ENCODE data around the gene CFD. TPM values are rescaled to one million over a fixed set of nuclear protein-coding genes. Genes with fewer than 3 reads are reported as not detected.

Gene CFD
- total RNA-seq, 3 donors from 2014 or later: 43.1 to 209 (median 110) TPM

DNA sequence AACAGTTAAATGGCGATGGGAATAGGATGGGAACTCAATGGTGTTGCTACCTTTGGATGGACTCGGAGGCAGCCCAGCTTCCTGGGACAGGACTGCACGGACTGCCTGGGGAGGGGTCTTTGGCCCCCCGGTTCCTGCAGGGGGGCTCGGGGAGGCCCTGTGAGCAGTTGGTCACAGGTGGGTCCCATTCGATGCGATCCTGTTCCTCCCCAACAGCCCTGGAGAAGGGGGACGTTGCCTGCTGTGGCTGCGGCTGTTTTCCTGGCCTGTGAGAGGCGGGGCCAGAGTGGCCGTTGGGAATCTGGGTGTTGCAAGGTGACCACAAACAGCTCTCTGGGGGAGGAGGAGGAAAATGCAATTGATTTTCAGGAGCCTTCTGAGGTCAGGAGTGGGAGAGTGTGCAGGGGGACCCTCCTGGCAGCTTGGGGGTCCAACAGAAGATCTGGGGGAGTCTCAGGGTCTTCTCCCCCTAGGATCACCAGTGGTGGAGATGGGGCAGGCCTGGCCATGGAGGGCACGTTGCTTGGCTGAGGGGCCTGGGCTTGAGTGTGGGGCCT, 35.8 kb upstream of the CFD start:
- DNase-seq (peak in 1 of 3 donors; percentile 37), ATAC-seq (peak; percentile 72)
- intact Hi-C loops (cut with DNase I, micrococcal nuclease): no loop called here
- H3K4me3 ChIP-seq: no peak overlapping the region
- TF ChIP-seq, protein P1, sequence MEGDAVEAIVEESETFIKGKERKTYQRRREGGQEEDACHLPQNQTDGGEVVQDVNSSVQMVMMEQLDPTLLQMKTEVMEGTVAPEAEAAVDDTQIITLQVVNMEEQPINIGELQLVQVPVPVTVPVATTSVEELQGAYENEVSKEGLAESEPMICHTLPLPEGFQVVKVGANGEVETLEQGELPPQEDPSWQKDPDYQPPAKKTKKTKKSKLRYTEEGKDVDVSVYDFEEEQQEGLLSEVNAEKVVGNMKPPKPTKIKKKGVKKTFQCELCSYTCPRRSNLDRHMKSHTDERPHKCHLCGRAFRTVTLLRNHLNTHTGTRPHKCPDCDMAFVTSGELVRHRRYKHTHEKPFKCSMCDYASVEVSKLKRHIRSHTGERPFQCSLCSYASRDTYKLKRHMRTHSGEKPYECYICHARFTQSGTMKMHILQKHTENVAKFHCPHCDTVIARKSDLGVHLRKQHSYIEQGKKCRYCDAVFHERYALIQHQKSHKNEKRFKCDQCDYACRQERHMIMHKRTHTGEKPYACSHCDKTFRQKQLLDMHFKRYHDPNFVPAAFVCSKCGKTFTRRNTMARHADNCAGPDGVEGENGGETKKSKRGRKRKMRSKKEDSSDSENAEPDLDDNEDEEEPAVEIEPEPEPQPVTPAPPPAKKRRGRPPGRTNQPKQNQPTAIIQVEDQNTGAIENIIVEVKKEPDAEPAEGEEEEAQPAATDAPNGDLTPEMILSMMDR (IDR thresholded peaks at IDR 0.05): no peak
- no peaks in the 10 kb centered on the region for H3K9me3 ChIP-seq
- peaks cover 6% of the 10 kb centered on the region for H3K4me1 ChIP-seq (ENCODE audit: low read depth)
- H3K36me3 ChIP-seq (ENCODE audit: low read depth): no peaks in the 10 kb centered on the region

DNA sequence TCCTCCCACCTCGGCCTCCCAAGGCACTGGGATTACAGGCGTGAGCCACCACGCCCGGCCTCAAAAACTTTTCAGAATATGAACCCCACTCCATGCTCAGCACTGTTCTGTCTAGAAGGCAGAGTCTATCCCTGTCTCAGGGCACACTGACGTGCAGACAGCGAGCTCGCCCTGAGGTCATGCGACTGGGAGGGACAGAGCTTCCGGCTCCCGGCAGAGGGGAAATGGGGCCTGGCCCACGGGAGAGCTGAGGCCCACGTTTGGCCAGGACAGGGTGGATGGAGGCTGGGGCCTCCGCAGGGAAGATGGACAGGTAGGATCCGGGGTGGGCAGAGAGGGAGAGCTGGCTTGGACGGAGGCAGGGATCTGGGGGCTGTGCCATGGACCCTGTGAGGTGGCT, 34.6 kb upstream of the CFD start:
- Histone ChIP-seq H3K4me1 (ENCODE audit: low read depth) (peaks cover 6% of the 10 kb centered on the region), H3K4me3 (no peak overlapping the region), H3K36me3 (ENCODE audit: low read depth) (no peaks in the 10 kb centered on the region), H3K9me3 (no peaks in the 10 kb centered on the region)
- intact Hi-C loops (cut with DNase I, micrococcal nuclease): no loop called here
- TF ChIP-seq, protein P1 (IDR thresholded peaks at IDR 0.05): no peak
- DNase-seq (no peak), ATAC-seq (no peak)

DNA sequence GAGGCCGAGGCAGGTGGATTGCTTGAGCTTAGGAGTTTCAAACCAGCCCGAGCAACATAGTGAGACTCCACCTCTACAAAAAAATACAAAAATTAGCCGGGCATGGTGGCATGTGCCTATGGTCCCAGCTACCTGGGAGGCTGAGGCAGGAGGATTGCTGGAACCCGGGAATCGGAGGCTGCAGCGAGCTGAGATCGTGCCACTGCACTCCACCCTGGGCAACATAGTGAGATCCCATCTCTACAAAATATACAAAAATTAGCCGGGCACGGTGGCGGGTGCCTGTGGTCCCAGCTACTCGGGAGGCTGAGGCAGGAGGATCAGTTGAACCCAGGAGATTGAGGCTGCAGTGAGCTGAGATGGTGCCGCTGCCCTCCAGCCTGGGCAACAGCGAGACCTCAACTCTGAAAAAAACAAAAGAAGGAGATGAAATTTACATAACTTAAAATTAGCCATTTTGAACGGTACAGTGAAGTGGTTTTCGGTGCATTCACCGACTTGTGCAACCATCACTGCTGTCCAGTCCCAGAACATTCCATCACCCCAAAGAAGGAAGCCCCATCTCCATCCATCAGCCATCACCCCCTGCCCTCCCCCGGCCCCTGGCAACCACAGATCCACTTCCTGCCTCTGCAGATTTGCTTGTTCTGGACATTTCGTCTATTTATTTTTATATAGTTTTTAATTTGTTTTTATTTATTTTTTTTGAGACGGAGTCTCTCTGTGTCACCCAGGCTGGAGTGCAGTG, 33.4 kb upstream of the CFD start:
- Histone ChIP-seq H3K4me1 (ENCODE audit: low read depth) (peaks cover 6% of the 10 kb centered on the region), H3K9me3 (no peaks in the 10 kb centered on the region), H3K36me3 (ENCODE audit: low read depth) (no peaks in the 10 kb centered on the region), H3K4me3 (no peak overlapping the region)
- ATAC-seq (no peak), DNase-seq (no peak)
- TF ChIP-seq, protein P1 (IDR thresholded peaks at IDR 0.05): no peak
- intact Hi-C loops (cut with DNase I, micrococcal nuclease): no loop called here

DNA sequence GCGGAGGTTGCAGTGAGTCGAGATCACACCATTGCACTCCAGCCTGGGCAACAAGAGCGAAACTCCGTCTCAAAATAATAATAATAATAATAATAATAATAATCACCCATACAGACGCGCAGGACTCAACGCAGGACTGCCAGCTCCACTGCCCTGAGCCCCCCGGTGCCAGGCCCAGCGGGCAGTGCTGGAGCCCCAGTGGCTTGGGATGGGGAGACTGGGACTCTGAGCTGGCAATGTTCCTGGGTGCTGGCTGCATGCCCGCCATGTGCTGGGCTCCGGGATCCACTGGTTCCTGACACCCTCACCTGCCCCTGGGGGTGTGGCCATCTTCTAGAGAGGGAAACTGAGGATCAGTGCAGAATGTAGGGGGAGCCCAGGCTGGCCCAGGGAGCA, 32.2 kb upstream of the CFD start:
- no peak for DNase-seq
- TF ChIP-seq, protein P1 (IDR thresholded peaks at IDR 0.05): no peak
- H3K36me3 ChIP-seq (ENCODE audit: low read depth): no peaks in the 10 kb centered on the region
- no peaks in the 10 kb centered on the region for H3K4me1 ChIP-seq (ENCODE audit: low read depth)
- no peak overlapping the region for H3K4me3 ChIP-seq
- H3K9me3 ChIP-seq: no peaks in the 10 kb centered on the region
- no peak for ATAC-seq
- intact Hi-C loops (cut with DNase I, micrococcal nuclease): no loop called here

DNA sequence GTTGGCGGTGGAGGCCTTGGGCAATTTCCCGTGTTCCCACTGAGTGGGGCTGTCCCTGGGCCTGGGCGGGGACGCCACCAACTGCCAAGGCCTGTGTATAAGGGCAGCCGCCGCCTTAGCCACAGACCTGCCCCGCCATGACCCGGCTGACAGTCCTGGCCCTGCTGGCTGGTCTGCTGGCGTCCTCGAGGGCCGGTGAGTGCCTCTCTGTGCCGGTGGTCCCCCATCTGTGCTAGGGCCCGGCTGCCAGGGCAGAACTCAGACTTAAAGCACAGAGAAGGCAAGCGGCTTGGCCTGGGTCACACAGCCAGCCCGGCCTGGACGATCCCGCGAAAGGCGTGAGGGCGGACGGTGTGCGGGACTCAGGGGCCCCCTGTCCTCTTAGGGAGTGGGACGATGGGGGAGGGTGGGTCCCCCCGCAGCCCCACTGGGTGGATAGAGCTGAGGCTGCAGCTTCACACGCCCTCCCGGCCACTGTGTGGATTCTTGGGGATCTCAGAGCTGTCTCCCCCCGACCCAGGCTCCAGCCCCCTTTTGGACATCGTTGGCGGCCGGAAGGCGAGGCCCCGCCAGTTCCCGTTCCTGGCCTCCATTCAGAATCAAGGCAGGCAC, 31.6 kb upstream of the CFD start, which contains the start of gene AZU1:
Gene AZU1 (plus strand): TSS at position 128 of the 612 bp plus-strand sequence. CDS start 10 bp downstream, at position 138.
- H3K9me3 ChIP-seq: no peaks in the 10 kb centered on the region
- peak in 2 of 3 donors; percentile 44 to 61 for DNase-seq
- peak; percentile 86 for ATAC-seq
- TF ChIP-seq, protein P1 (IDR thresholded peaks at IDR 0.05): no peak
- H3K4me3 ChIP-seq: no peak within 1 kb of the TSS
- intact Hi-C loops (cut with DNase I, micrococcal nuclease): no loop called here
- H3K36me3 ChIP-seq (ENCODE audit: low read depth): no peaks in the 10 kb centered on the region
- no peaks in the 10 kb centered on the region for H3K4me1 ChIP-seq (ENCODE audit: low read depth)
